Hindlimb muscle (tissue), 1 donor: Measurements from ENCODE around the gene TEDC2. TPM values are rescaled to one million over a fixed set of nuclear protein-coding genes. Genes with fewer than 3 reads are reported as not detected.
"Not testable (repeated sequence)": the region's sequence is repeated elsewhere in the genome, so short reads cannot be mapped to it uniquely, and the experiment has no call there.

Source experiments
- DNase-seq: peaks from one replicate; pipeline ENCODE4 v3.0.0-alpha.2; 2013
- polyA plus RNA-seq: library from polyadenylated mRNA; unstranded; fragments of 120-200 nt; gene quantifications from one replicate; pipeline ENCODE4 v1.2.1, GENCODE V29; 2013; ENCODE audit not compliant: insufficient read length

Gene TEDC2
- polyA plus RNA-seq, 1 donor = 5.6 TPM

DNA sequence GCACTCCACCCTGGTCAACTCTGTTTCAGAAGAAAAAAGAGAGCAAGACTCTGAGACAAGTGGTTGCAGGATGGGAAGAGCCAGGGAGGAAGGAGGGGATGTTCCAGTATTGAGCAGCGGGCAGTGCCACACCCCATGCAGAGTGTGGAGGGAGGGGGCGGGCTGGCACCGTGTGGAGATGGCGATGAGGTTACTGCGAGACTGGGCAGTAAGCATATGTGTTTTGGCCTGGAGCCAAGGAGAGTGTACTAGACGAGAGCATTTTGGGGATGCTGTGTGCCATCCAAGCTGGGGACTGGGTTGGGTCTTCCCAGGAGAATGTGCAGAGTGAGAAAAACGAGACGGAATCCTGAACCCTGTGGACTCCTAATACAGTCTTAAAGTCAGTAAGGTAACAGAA is 18.4 kb downstream of the TEDC2 start:
- DNase-seq = no peak

DNA sequence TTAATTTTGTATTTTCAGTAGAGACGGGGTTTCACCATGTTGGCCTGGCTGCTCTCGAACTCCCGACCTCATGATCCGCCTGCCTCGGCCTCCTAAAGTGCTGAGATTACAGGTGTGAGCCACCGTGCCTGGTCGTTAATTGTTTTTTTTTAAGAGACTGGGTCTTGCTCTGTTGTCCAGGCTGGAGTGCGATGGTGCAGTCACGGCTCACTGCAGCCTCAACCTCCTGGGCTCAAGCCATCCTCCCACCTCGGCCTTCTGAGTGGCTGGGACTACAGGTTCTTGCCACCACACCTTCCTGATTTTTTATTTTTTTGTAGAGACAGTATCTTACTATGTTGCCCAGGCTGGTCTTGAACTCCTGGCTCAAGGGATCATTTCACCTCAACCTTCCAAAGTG is 20.1 kb downstream of the TEDC2 start:
- DNase-seq = not testable (repeated sequence)

DNA sequence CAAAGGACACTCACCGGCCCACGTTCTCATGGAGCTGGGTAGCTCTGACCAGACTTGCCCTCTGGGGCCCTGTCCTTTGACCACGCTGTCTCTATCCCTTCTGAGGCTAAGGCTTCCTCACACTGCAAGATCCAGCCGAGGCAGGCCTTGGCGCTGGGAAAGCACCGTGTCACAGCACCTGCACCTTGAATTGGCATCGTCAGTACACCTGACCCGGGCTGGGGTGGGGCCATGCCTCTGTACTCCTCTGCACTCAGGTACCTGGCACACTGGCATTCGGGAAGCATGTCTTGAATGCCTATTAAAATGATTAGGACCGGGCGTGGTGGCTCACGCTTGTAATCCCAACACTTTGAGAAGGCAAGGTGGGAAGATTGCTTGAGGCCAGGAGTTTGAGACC is 21.0 kb downstream of the TEDC2 start:
- DNase-seq = no peak

DNA sequence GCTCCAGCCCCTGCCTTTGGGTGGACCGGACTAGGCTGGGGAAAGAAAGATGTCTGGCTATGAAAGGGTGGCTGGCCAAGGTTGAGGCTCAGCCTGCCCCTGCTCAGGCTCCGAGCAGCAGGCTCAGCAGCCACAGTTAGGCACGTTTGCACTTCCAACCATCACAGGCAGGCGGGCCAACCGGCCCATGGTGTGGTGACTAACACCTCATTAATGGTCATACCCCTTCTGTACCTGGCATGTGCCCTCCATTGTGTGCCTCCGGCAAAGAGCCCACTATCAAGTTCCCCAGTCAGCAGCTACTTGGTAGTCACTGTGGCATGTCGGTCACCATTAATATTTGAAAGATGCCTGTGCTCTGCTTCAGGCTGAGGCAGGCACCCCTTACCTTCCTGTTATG is 21.8 kb downstream of the TEDC2 start:
- DNase-seq = no peak

DNA sequence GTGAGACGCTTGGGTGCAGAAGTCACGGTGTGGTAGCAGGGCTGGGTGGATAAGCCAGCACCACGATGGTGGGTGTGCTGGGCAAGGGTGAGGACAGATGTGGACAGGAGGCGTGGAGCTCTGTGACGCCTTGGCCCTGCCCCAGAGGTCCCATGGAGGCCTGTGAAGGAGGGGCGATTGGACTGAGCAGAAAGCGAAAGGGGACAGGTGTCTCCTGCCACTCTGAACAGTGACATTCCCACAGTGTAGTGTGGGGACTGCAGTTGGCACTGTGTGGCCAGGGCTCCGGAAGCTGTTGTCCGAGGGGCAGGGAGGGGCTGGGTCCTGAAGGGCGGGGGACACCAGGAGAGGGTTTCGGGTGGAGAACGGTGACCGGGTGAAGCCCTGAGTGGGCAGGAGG is 22.3 kb downstream of the TEDC2 start:
- no peak for DNase-seq

DNA sequence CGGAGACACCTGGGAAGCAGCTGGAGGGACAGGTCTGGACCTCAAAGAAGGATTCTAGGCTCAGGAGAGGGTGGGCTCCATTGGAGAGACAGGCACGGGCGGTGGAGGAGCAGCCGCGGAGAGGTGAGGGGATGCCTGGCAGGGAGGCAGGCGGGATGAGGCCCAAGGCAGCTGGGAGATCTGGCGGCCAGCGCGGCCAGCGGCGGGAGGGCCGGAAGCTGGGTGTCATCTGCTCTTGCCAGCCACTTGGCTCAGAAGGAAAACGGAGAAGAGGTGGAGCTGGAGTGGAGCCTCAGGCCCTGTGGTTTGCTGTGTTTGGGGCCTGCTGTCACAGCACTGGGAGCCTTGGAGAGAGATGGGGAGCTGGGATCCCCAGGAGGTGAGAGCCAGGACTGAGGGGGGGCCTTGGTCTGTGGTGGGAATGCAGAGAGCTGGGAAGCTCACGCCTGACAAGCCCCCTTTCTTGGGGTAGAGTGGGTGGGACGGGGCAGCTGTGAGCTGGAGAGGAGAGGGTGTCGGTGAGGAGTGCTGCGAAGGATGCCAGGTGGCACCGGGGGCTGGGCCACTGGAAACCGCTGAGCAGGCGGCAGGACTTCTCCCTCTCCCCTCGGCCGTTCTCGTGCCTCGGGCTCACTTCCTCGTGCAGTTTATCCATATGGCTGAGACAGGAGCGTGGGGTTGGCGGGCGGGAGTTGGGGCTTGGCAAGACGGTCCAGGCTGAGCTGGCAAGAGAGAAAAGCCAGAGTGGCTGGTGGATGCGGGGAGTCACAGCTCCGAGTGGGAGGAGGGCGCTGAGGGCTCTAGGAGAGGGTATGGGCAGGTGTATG is 23.0 kb downstream of the TEDC2 start:
- DNase-seq = peak; percentile 75

DNA sequence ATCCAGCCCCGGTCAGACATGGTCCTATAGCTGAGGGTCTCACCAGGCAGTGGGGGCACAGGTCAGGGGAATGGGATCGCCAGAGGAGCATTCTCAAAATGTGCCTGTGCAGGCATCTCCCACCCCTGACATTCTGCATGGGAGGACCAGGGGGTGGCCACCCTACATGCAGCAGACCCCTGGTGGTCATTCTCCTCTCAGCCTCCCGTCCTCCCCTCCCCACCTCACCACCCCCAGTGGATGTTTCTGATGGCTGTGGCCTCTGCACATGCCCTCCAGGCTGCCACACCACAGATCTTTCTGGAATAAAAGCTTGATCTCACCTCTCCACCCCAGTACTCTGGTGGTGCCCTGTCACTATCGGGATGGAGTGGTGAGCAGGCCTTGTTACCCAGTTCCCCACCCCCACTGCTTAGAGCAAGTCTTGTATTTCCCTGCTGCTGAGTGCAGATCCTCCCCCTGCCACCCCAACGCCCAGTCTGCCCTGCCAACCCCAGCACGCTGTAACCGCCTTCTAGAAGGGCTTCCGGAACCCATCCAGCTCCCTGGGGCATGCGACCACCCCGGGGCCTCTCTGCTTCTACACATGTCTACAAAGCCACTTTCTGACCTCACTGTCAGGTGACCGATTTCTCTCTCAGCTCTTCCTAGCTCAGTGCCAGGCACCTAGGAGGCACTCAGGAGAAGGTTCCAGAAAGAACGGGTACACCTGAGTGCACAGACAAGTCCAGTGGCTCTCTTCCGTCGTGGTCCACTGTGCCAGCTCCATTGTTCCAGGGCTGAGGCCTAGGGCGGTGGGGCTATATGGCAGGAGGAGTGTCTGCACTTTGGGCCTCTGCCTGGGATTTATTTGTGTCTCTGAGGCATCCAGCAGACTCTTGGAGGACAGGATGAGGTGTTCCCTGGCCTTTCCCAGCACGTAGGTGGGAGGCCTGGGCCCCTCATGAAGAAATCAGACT is 24.3 kb downstream of the TEDC2 start:
- DNase-seq = no peak

DNA sequence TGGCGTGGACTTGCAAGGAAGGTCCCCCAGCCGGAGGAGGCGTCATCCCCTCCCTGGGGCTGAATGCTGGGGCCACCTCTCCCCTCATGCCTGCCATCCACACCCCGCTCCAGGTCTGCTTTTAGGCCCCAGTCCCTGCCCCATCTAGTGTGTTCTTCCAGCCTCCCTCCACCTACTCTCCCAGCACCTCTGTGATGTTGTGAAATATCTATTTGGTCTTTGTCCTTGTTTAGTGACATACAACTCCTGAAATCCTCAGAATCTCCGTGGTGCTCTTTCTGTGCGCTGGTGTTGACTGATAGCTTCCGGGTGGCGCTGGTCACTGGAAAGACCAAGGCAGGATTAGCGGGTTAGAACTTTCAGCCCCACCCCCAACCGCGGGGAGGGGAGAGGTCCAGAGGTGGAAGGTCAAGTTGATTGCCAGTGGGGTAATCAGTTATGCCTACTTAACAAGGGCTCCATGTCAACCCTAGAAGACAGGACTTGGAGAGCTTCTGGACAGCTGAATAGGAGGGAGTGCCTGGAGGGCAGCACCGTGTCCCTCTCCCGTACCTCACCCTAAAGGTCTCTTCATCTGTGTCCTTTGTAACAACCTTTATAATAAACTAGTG is 25.1 kb downstream of the TEDC2 start:
- no peak for DNase-seq

DNA sequence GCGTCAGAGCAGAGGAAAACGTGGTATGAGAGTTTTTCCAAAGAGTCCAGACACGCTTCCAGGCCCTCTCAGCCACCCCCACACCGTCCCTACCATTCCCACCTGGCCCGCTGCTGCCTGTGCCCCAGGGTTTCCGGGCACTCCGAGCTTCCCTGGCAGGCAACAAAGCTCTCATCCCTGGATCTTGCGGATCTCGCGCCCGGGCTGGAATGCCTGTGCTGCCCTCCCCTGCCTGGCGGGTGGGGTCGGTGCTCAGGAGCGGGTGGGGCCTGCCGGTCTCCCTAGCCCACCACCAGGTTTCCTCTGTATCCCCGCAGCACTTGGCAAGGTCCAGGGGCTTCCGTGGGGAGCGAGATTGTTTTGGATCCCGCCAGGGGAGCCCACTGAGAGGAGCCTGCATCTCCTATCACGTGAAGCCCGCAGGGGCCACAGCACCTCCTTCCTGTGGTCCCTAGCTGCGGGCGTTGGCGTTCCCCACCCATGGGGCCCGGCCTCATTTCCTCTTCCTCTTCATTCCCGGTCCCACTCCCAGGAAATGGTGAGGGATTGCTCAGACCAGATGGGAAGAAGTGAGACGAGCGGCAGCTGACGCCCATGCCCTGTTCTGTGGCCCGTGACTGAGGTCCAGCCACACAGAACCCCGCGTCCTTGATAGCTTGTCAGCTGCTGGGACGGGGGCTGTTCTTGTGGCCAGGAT is 26.1 kb downstream of the TEDC2 start:
- no peak for DNase-seq

DNA sequence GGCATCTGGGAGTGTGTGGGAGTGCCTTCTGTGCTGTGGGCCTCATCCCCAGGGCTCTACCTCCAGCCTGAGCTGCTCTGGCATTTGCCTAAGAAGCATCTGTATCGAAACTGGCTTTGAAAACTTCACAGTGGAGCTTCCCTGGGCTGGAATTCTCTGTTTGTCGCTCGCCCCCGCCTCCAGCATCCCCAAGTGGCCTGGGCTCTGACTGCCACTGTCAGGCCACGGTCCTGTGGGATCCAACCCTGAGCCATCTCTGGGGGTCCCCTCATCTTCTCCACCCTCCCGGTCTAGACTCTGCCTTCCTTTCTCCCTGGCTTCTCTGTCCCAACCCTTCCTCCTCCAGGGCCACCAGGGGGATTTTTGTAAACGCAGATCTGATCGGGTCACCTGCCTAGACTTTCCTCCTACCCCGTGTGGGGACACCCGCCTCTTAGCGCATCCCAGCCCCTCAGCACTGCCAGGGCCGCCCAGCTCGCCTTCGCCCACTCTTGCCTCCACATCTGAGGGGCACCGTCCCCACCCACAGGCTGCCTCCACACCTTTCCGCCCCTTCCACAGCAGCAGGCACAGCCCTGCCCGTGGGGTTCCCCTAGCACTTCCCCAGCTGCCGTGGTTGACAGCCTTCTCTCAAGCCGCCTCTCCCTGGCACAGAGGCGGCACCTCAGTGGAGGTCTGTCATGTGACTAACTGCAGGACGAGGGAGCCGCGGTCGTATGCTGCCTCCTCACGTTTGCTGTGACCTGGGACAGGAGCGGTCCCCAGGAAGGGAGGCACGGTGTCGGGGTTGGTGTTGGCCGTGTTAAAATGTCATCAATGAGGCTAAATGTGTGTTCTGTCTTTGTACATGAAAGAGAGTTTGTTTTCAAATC is 27.0 kb downstream of the TEDC2 start:
- DNase-seq = no peak

DNA sequence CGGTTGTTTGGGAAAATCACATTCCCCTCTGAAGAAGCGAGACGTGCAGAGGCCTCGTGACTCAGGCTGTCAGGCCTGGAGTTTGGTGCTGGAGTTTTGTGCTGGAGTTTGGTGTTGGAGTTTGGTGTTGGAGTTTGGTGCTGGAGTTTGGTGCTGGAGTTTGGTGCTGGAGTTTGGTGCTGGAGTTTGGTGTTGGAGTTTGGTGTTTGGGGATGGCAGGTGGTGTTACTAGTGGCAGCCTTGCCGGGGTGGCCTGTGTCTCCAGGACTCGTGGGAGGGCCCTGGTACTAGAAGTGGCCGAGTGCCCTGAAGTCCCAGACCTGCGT is 27.6 kb downstream of the TEDC2 start:
- DNase-seq = no peak

DNA sequence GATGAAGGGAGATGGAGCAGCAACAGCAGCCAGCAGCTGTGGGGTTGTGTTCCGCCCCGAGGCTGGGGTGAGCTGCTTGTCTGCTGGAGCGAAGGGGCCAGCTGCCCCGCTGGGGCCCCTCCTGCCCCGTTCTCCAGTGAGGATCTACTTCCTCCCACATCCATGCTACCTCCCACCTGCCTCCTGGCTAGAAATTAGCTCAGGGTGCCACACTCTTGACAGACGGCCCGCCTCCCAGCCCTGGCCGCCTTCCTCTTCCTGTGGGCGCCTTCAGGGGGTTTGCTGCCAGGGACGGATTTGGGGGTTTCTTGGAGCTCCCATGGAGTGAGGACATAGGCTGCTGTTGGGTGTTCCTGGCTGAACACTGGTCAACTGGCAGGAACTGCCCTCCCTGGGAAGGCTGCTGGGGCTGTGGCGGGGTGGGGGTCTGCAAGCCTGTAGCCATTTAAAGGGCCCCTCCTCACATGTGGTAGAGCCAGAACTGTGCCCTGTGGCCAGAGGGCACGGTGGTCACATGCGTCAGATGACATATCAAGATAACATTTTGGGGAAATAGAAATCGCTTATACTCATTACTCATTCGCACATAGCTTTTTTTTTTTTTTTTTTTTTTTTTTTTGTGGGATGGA is 28.1 kb downstream of the TEDC2 start:
- no peak for DNase-seq

DNA sequence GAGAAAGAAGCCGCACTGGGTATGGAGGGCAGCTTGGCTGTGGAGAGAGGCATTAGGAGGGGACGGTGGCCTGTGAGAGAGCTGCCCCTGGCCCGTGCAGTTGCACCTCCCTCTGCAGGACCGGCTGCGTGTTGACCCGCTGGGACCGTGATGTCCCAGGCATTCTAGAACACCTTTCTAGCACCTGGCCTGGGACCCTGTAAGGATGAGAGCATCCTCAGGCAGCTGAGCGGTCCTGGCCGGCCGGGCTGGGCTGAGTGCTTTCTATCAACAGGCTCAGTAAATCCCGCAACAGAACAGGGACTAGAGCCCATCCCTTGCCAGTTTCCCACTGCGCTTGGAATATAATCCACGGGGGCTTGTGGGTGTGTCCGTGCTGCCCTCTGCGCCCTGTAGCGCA is 29.7 kb downstream of the TEDC2 start:
- no peak for DNase-seq

DNA sequence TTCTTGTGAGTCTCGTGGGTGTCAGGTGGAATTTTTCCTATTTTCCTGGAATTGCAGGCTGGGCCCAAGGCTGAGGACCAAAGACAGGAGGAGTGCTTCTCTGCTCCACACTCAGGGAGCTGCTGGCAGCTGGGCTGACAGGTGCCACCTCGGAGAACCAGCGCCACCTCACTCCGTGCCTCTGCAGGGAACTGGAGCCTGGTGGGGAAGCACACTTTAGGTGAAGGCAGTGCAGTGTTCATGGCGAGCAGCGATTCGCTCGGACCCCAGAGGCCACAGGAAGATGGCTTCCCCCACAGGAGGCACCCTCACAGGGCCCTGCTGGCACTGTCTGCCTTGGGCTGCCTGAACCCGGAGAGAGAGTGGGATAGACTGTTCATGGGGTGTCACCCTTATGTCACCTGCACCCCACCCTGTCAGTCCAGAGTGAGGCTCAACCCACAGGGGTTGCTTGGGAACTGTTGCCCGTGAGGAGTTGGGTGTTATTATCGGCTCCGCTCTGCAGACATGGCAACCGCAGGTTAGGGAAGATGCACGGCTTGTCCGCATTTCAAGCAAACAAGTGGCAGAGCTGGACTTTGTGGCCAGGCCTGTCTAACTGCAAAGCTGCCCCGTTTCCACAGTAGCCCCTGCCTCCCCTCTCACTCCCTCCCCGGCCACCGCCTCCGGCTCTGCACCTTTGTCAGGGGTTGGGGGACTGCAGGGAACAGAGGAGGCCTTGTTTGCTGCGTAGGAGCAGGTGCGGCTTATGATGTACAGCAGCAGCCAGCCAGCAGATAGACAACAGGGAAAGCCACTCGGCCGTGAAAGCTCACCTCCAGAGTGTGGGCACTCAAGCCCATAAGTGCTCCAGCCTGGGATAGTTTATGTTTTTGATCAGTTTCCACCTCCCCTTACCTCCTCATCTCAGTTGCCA is 30.5 kb downstream of the TEDC2 start:
- no peak for DNase-seq

DNA sequence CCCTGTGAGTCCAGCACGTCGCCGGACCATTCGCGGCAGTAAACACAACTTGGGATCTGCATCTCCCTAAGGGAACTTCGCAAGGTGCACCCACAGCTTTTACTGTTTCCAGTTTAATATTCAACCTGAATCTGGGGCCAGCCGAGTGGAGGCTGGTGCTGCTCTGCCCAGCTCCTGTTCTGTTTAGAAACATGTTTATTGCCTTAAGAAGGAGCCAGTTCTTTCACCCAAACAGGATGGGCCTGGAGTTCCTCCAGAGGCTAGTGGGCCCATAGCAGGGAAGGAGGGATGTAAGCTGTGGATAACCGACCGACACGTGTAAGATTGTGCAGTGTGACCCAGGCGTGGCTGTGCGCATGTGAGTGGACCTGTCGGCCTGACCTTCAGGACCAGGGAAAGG is 32.4 kb downstream of the TEDC2 start:
- no peak for DNase-seq

DNA sequence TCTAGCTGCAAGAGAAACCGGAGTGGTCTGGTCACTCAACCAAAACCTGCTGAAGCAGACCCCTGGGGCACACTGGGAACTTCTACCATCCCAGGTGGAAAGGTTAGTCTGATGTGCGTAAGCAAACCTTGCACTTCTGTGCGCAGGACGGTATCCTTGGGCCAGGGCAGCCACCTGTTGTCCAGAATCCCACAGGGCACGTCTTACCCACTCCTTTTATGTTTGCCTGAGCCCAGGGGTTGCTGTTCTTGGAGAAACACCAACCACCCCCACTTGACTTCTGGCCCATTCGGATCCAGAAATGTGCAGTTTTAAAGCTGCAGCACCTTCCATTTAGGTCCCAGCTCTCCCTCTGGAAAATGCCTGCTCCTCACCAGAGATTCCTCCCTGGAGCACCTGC is 33.7 kb downstream of the TEDC2 start:
- no peak for DNase-seq

DNA sequence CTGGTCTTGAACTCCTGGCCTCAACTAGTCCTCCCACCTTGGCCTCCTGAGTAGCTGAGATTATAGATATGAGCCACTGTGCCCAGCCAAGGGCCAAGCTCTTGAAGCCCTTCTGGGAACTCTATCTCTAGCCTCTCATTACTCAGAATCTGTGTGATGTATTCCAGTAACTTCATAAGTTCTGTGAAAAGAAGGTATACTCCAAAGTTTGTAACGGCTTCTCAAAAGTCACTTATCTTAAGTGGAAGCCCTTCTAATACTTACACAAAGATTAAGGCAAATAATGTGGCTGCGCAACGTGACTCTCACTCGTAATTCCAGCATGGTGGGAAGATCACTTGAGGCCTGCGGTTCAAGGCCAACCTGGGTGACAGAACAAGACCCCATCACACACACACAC is 34.7 kb downstream of the TEDC2 start:
- DNase-seq = no peak

DNA sequence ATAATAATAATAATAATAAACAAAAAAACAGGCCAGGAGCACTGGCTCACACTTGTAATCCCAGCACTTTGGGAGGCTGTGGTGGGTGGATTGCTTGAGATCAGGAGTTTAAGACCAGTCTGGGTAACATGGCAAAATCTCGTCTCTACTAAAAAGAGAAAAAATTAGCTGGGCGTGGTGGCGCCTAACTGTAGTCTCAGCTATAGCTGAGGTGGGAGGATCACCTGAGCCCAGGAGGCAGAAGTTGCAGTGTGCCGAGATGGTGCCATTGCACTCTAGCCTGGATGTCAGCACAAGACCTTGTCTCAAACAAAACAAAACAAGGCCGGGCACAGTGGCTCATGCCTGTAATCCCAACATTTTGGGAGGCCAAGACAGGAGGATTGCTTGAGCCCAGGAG is 35.1 kb downstream of the TEDC2 start:
- DNase-seq = no peak

DNA sequence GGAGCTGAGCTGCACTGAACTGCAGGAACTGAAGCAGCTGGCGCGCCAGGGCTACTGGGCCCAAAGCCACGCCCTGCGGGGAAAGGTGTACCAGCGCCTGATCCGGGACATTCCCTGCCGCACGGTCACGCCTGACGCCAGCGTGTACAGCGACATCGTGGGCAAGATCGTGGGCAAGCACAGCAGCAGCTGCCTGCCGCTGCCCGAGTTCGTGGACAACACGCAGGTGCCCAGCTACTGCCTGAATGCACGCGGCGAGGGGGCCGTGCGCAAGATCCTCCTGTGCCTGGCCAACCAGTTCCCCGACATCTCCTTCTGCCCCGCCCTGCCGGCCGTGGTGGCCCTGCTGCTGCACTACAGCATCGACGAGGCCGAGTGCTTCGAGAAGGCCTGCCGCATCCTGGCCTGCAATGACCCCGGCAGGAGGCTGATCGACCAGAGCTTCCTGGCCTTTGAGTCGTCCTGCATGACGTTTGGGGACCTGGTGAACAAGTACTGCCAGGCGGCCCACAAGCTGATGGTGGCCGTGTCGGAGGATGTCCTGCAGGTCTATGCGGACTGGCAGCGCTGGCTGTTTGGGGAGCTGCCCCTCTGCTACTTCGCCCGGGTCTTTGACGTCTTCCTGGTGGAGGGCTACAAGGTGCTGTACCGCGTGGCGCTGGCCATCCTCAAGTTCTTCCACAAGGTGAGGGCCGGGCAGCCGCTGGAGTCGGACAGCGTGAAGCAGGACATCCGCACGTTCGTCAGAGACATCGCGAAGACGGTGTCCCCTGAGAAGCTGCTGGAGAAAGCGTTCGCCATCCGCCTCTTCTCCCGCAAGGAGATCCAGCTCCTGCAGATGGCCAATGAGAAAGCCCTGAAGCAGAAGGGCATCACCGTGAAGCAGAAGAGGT is 36.6 kb downstream of the TEDC2 start:
- DNase-seq = no peak
